Lung (tissue), 12 donors: ENCODE data around the gene TLK2. TPM values are rescaled to one million over a fixed set of nuclear protein-coding genes. Genes with fewer than 3 reads are reported as not detected.
"Not testable (repeated sequence)": the region's sequence is repeated elsewhere in the genome, so short reads cannot be mapped to it uniquely, and the experiment has no call there.

Source experiments
- ATAC-seq: fragments of 200-7000 bp; cut with Tn5 transposase; one replicate; pipeline ENCODE4 v1.9.1; 2020; ENCODE audit warnings: moderate number of reproducible peaks; ENCODE audit not compliant: insufficient read depth, low FRiP score
- DNase-seq, 3 donors: peaks; one replicate each; pipeline ENCODE4 v3.0.0-alpha.2; 2013 to 2017
- H3K27ac ChIP-seq, 2 donors: one replicate each; pipeline ENCODE4 v1.5.1; 2013; ENCODE audit warnings: mild to moderate bottlenecking in 2 of 2, moderate library complexity in 2 of 2, control low read depth in 1 of 2, inconsistent platforms in 1 of 2, low read depth in 1 of 2, low read length in 1 of 2
- H3K27me3 ChIP-seq, 3 donors: one replicate each; pipeline ENCODE4 v1.5.1; 2013; ENCODE audit warnings: low read length in 2 of 3; ENCODE audit not compliant: control insufficient read depth in 3 of 3, insufficient read depth in 3 of 3
- H3K36me3 ChIP-seq, 4 donors: one replicate each; pipeline ENCODE4 v1.5.1; 2013; ENCODE audit warnings: low read length in 4 of 4, mild to moderate bottlenecking in 1 of 4, moderate library complexity in 1 of 4; ENCODE audit not compliant: control insufficient read depth in 4 of 4, insufficient read depth in 4 of 4
- H3K4me1 ChIP-seq, 5 donors: one replicate each; pipeline ENCODE4 v1.5.1; 2013; ENCODE audit warnings: low read length in 5 of 5, mild to moderate bottlenecking in 2 of 5, moderate library complexity in 1 of 5; ENCODE audit not compliant: control insufficient read depth in 5 of 5, insufficient read depth in 5 of 5
- H3K4me3 ChIP-seq: one replicate; pipeline ENCODE4 v1.5.1; 2013; ENCODE audit warnings: mild to moderate bottlenecking, control low read depth, moderate library complexity
- H3K9ac ChIP-seq, 2 donors: one replicate each; pipeline ENCODE4 v1.5.1; 2013; ENCODE audit warnings: low read length in 2 of 2, control low read depth in 1 of 2; ENCODE audit not compliant: insufficient read depth in 1 of 2
- H3K9me3 ChIP-seq, 4 donors: one replicate each; pipeline ENCODE4 v1.5.1; 2013; ENCODE audit warnings: low read length in 3 of 4, mild to moderate bottlenecking in 1 of 4, moderate library complexity in 1 of 4; ENCODE audit not compliant: control insufficient read depth in 4 of 4, insufficient read depth in 3 of 4
- CTCF ChIP-seq: IDR thresholded peaks from 2 replicates; pipeline ENCODE4 v1.5.1; 2012; ENCODE audit warnings: mild to moderate bottlenecking; ENCODE audit errors: control extremely low read depth, extremely low read depth
- WGBS, 2 donors: extraction: QIAGEN DNeasy Blood & Tissue Kit; methylation state at CpG; one replicate each; pipeline ENCODE4 v1.1.7; 2013; 5-methylcytosine and 5-hydroxymethylcytosine counted together
- polyA plus RNA-seq, 2 donors: library from polyadenylated mRNA; stranded (reverse); fragments of 200-250 nt; gene quantifications; one replicate each; pipeline ENCODE4 v1.2.1, GENCODE V29; 2013
- total RNA-seq, 2 donors: library from RNA; depleted of rRNA in 1 of 2; stranded (reverse); fragments of >200 nt in 1 of 2; gene quantifications; one replicate each; pipeline ENCODE4 v1.2.1, GENCODE V29; 2014 to 2021
- donor health status: control.
- donor health status: control.
- donor health status: Bipolar disorder and iron deficiency.
- donor health status: healthy.
- donor health status: DM: yes; HTN: yes; CAD: no.

Gene TLK2
- total and polyA plus RNA-seq, 4 donors, result 11.6 to 87.7 (median 26.0) TPM

- no peak for TF ChIP-seq CTCF
- Histone ChIP-seq H3K9ac (no peak overlapping the region), H3K4me3 (no peak overlapping the region), H3K4me1 (peaks cover 0 to 6% (median 0%) of the 10 kb centered on the region in 5 donors), H3K36me3 (peaks cover 13 to 41% (median 14%) of the 10 kb centered on the region in 4 donors), H3K27ac (peak overlapping the region in 1 of 2 donors; percentile 6), H3K27me3 (no peaks in the 10 kb centered on the region), H3K9me3 (peaks cover 0 to 1% (median 0%) of the 10 kb centered on the region in 4 donors)
- ATAC-seq (peak; percentile 53), DNase-seq (no peak)
- 69 to 89% methylated on average over 2 of the region's 2 CpGs for WGBS, 2 donors
Observed at GRCh38 chr17:62587554-62587953, 108.9 kb downstream of the TLK2 start.

GRCh38 chr17:62588109-62588508 lies 109.5 kb downstream of the TLK2 start:
- no peaks in the 10 kb centered on the region for H3K27me3 ChIP-seq
- TF ChIP-seq CTCF, result no peak
- peaks cover 13 to 46% (median 14%) of the 10 kb centered on the region in 4 donors for H3K36me3 ChIP-seq
- H3K4me1 ChIP-seq, result peaks cover 0 to 6% (median 0%) of the 10 kb centered on the region in 5 donors
- H3K27ac ChIP-seq, result peak overlapping the region; percentile 22 to 51
- peaks cover 0 to 1% (median 0%) of the 10 kb centered on the region in 4 donors for H3K9me3 ChIP-seq
- no peak overlapping the region for H3K4me3 ChIP-seq
- no peak for DNase-seq
- WGBS, 2 donors, result 81 to 92% methylated on average over 7 of the region's 7 CpGs
- ATAC-seq, result no peak
- no peak overlapping the region for H3K9ac ChIP-seq

- H3K4me1 ChIP-seq, result peaks cover 0 to 6% (median 0%) of the 10 kb centered on the region in 5 donors
- DNase-seq (no peak), ATAC-seq (no peak)
- no peak overlapping the region for H3K4me3 ChIP-seq
- no peak for TF ChIP-seq CTCF
- peak overlapping the region in 1 of 2 donors; percentile 15 for H3K27ac ChIP-seq
- H3K9me3 ChIP-seq, result peaks cover 0 to 3% (median 0%) of the 10 kb centered on the region in 4 donors
- 73 to 85% methylated on average over 6 of the region's 6 CpGs for WGBS, 2 donors
- no peaks in the 10 kb centered on the region for H3K27me3 ChIP-seq
- H3K36me3 ChIP-seq, result peaks cover 12 to 46% (median 23%) of the 10 kb centered on the region in 4 donors
- no peak overlapping the region for H3K9ac ChIP-seq
Observed at GRCh38 chr17:62591333-62591732, 112.7 kb downstream of the TLK2 start.

DNA sequence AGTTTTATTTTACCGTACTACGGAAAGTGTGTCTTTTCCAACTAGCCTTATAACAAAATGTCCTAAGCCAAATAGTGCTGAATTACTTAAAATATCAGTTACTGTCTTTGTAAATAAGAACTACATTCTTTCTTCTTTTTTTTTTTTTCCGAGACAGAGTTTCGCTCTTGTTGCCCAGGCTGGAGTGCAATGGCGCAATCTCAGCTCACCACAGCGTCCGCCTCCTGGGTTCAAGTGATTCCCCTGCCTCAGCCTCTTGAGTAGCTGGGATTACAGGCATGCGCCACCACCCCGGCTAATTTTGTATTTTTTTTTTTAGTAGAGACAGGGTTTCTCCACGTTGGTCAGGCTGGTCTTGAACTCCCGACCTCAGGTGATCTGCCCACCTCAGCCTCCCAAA lies 113.2 kb downstream of the TLK2 start:
- H3K9me3 ChIP-seq, H3K9ac ChIP-seq, H3K4me1 ChIP-seq, H3K4me3 ChIP-seq, ATAC-seq, DNase-seq, H3K27me3 ChIP-seq, H3K27ac ChIP-seq: not testable (repeated sequence)
- peaks cover 14 to 49% (median 28%) of the 10 kb centered on the region in 4 donors for H3K36me3 ChIP-seq
- 68 to 75% methylated on average over 11 of the region's 11 CpGs for WGBS, 2 donors
